Gastrocnemius medialis (tissue), 4 donors: Measurements from ENCODE around the gene OBSCN. TPM values are rescaled to one million over a fixed set of nuclear protein-coding genes. Genes with fewer than 3 reads are reported as not detected.

Source experiments
- ATAC-seq, 2 donors: fragments of 150-250 bp; one replicate each; pipeline ENCODE4 v1.9.1; 2016
- DNase-seq, 2 donors: peaks; one replicate each; pipeline ENCODE4 v3.0.0-alpha.2; 2019
- H3K27ac ChIP-seq, 4 donors: fragments of 200-600 bp; sonication (generic); 1 replicate in 1 of 4; 2 replicates in 3 of 4; pipeline ENCODE4 v1.5.1; 2016 to 2018; ENCODE audit warnings: mild to moderate bottlenecking in 2 of 4, moderate library complexity in 1 of 4
- H3K27me3 ChIP-seq, 3 donors: fragments of 200-600 bp; sonication (generic) in 2 of 3; 1 replicate in 1 of 3; 2 replicates in 2 of 3; pipeline versions ENCODE4 v1.5.1 to v1.6.0; 2016 to 2019; ENCODE audit warnings: mild to moderate bottlenecking in 1 of 3, moderate library complexity in 1 of 3
- H3K36me3 ChIP-seq, 2 donors: fragments of 200-600 bp; sonication (generic) in 1 of 2; one replicate each; pipeline ENCODE4 v1.5.1; 2017 to 2018
- H3K4me1 ChIP-seq, 2 donors: fragments of 200-600 bp; sonication (generic) in 1 of 2; one replicate each; pipeline ENCODE4 v1.5.1; 2016 to 2017; ENCODE audit warnings: mild to moderate bottlenecking in 2 of 2
- H3K4me3 ChIP-seq, 4 donors: fragments of 200-600 bp; sonication (generic) in 3 of 4; 1 replicate in 1 of 4; 2 replicates in 3 of 4; pipeline ENCODE4 v1.5.1; 2016 to 2019; ENCODE audit warnings: mild to moderate bottlenecking in 2 of 4
- H3K9me3 ChIP-seq, 3 donors: fragments of 200-600 bp; sonication (generic) in 2 of 3; 1 replicate in 1 of 3; 2 replicates in 2 of 3; pipeline ENCODE4 v1.5.1; 2016 to 2019
- CTCF ChIP-seq, 5 experiments: fragments of 450-650 bp in 3 of 5; fragments of 200-600 bp in 2 of 5; sonication (generic) in 2 of 5; IDR thresholded peaks in 4 of 5; conservative IDR thresholded peaks in 1 of 5; 1 replicate in 4 of 5; 2 replicates in 1 of 5; pipeline ENCODE4 v1.5.1; 2016 to 2019; ENCODE audit warnings: antibody characterized with exemption in 5 of 5, mild to moderate bottlenecking in 3 of 5, moderate library complexity in 3 of 5
- POLR2A ChIP-seq, 2 donors: fragments of 450-650 bp; IDR thresholded peaks; one replicate each; pipeline ENCODE4 v1.6.1; 2017; ENCODE audit warnings: antibody characterized with exemption in 2 of 2, mild to moderate bottlenecking in 2 of 2, moderate library complexity in 2 of 2
- in situ Hi-C, 4 donors: fragments of 200-750 bp; cut with MboI; loops; one replicate each; pipeline versions ENCODE4 v1.15.0 to v1.8.0; 2017; ENCODE audit warnings: low sequenced_read_pairs in 4 of 4
- intact Hi-C: fragments of 100-400 bp; cut with DNase I; formaldehyde crosslinking; loops from one replicate; pipeline ENCODE4 v1.15.1; 2023; ENCODE audit warnings: low total_unique reads
- total RNA-seq, 4 donors: library from RNA; depleted of rRNA; stranded (reverse); fragments of >200 nt; gene quantifications; one replicate each; pipeline versions ENCODE4 v1.1.0 to v1.2.3, GENCODE V29; 2016

The OBSCN gene
- total RNA-seq, 4 donors from 2014 or later = 798 to 1,571 (median 1,162) TPM

- Histone ChIP-seq H3K27me3 (no peaks in the 10 kb centered on the region), H3K27ac (peak overlapping the region; percentile 60 to 100 (median 98)), H3K4me1 (peaks cover 77 to 87% of the 10 kb centered on the region in 2 donors), H3K4me3 (no peak overlapping the region), H3K36me3 (peaks cover 0 to 33% of the 10 kb centered on the region in 2 donors), H3K9me3 (no peaks in the 10 kb centered on the region)
- in situ Hi-C loops (no loop called here), intact Hi-C loops (no loop called here)
- TF ChIP-seq POLR2A (IDR thresholded peaks at IDR 0.05) (no peak), CTCF (IDR thresholded peaks at IDR 0.05 in 4 of 5, conservative IDR thresholded peaks at IDR 0.05 in 1 of 5) (no peak)
- ATAC-seq (no peak), DNase-seq (no peak)
Observed at GRCh38 chr1:228231189-228231588, 23.3 kb downstream of the OBSCN start.

- TF ChIP-seq CTCF (IDR thresholded peaks at IDR 0.05 in 4 of 5, conservative IDR thresholded peaks at IDR 0.05 in 1 of 5) = no peak
- Histone ChIP-seq H3K4me3 (no peak overlapping the region), H3K27me3 (no peaks in the 10 kb centered on the region), H3K4me1 (peaks cover 82 to 86% of the 10 kb centered on the region in 2 donors), H3K27ac (peak overlapping the region; percentile 37 to 100 (median 98)), H3K9me3 (no peaks in the 10 kb centered on the region), H3K36me3 (peaks cover 0 to 36% of the 10 kb centered on the region in 2 donors)
- intact Hi-C loops = no loop called here
- no peak for DNase-seq
- in situ Hi-C loops = no loop called here
- ATAC-seq = no peak
Observed at GRCh38 chr1:228233136-228233535, 25.3 kb downstream of the OBSCN start.

GRCh38 chr1:228234921-228235320, 27.1 kb downstream of the OBSCN start:
- H3K9me3 ChIP-seq = no peaks in the 10 kb centered on the region
- ATAC-seq (no peak), DNase-seq (no peak)
- in situ Hi-C loops (no loop called here), intact Hi-C loops (no loop called here)
- peaks cover 0 to 51% of the 10 kb centered on the region in 2 donors for H3K36me3 ChIP-seq
- peak overlapping the region in 3 of 4 donors; percentile 0 to 100 (median 97) for H3K27ac ChIP-seq
- no peak overlapping the region for H3K4me3 ChIP-seq
- peaks cover 65 to 89% of the 10 kb centered on the region in 2 donors for H3K4me1 ChIP-seq
- TF ChIP-seq POLR2A (IDR thresholded peaks at IDR 0.05) (no peak), CTCF (IDR thresholded peaks at IDR 0.05 in 4 of 5, conservative IDR thresholded peaks at IDR 0.05 in 1 of 5) (no peak)
- no peaks in the 10 kb centered on the region for H3K27me3 ChIP-seq

- intact Hi-C loops (no loop called here), in situ Hi-C loops (no loop called here)
- ATAC-seq = peak; percentile 46 to 61
- peaks cover 2 to 50% of the 10 kb centered on the region in 2 donors for H3K36me3 ChIP-seq
- peaks cover 51 to 79% of the 10 kb centered on the region in 2 donors for H3K4me1 ChIP-seq
- peak in 1 of 2 donors; percentile 64 for DNase-seq
- H3K4me3 ChIP-seq = no peak overlapping the region
- peak; percentile 34 to 70 (median 50) for TF ChIP-seq CTCF (IDR thresholded peaks at IDR 0.05 in 4 of 5, conservative IDR thresholded peaks at IDR 0.05 in 1 of 5)
- TF ChIP-seq POLR2A (IDR thresholded peaks at IDR 0.05) = no peak
- H3K27me3 ChIP-seq = no peaks in the 10 kb centered on the region
- no peaks in the 10 kb centered on the region for H3K9me3 ChIP-seq
- H3K27ac ChIP-seq = peak overlapping the region; percentile 22 to 100 (median 80)
Observed at GRCh38 chr1:228236744-228237143, 28.9 kb downstream of the OBSCN start.

GRCh38 chr1:228238007-228238406, 30.2 kb downstream of the OBSCN start:
- Histone ChIP-seq H3K27ac (peak overlapping the region; percentile 35 to 100 (median 80)), H3K27me3 (no peaks in the 10 kb centered on the region), H3K4me1 (peaks cover 51 to 66% of the 10 kb centered on the region in 2 donors), H3K4me3 (no peak overlapping the region), H3K36me3 (peaks cover 8 to 57% of the 10 kb centered on the region in 2 donors), H3K9me3 (no peaks in the 10 kb centered on the region)
- ATAC-seq (no peak), DNase-seq (no peak)
- in situ Hi-C loops (no loop called here), intact Hi-C loops (no loop called here)
- TF ChIP-seq POLR2A (IDR thresholded peaks at IDR 0.05) (no peak), CTCF (IDR thresholded peaks at IDR 0.05 in 4 of 5, conservative IDR thresholded peaks at IDR 0.05 in 1 of 5) (no peak)
